H1 (cell line): ENCODE results near the gene DHRS3.

Experiments
- CHD7 ChIP-seq: fragments of 300-600 bp; sonication (generic); IDR thresholded peaks from 2 replicates; pipeline ENCODE4 v1.7.1; 2012; ENCODE audit warnings: low read length, moderate library complexity, mild to moderate bottlenecking, inconsistent platforms; ENCODE audit not compliant: insufficient replicate concordance
- CTCF ChIP-seq, 3 experiments: IDR thresholded peaks; 1 replicate in 2 of 3; 2 replicates in 1 of 3; pipeline versions ENCODE4 v1.5.1 to v1.6.1; 2011; ENCODE audit warnings: low read length in 3 of 3, mild to moderate bottlenecking in 3 of 3, inconsistent platforms in 2 of 3, low read depth in 1 of 3, moderate library complexity in 1 of 3; ENCODE audit not compliant: insufficient read depth in 1 of 3; ENCODE audit errors: control extremely low read depth in 1 of 3
- GTF2F1 ChIP-seq: IDR thresholded peaks from 2 replicates; pipeline ENCODE4 v1.6.1; 2012; ENCODE audit warnings: low read depth, low read length, improper control_type of control experiment, borderline replicate concordance
- HDAC2 ChIP-seq, 2 experiments: fragments of 300-600 bp in 1 of 2; sonication (generic) in 1 of 2; IDR thresholded peaks; 2 replicates each; pipeline ENCODE4 v1.6.1; 2011 to 2012; ENCODE audit warnings: low read depth in 2 of 2, low read length in 2 of 2, mild to moderate bottlenecking in 2 of 2, moderate library complexity in 2 of 2, borderline replicate concordance in 1 of 2, inconsistent platforms in 1 of 2
- JUND ChIP-seq: IDR thresholded peaks from 2 replicates; pipeline ENCODE4 v1.6.1; 2011; ENCODE audit warnings: mild to moderate bottlenecking, improper control_type of control experiment, low read length
- KDM1A ChIP-seq: fragments of 200-600, 300-600 bp; sonication (generic); IDR thresholded peaks from 2 replicates; pipeline ENCODE4 v1.7.1; 2016; ENCODE audit warnings: mild to moderate bottlenecking, low read length, borderline replicate concordance
- MAFK ChIP-seq: IDR thresholded peaks from 2 replicates; pipeline ENCODE4 v1.6.1; 2012; ENCODE audit warnings: low read depth, mild to moderate bottlenecking, improper control_type of control experiment, low read length
- POLR2A ChIP-seq, 2 experiments: IDR thresholded peaks; 1 replicate in 1 of 2; 2 replicates in 1 of 2; pipeline ENCODE4 v1.6.1; 2011; ENCODE audit warnings: low read depth in 2 of 2, low read length in 2 of 2, mild to moderate bottlenecking in 2 of 2; ENCODE audit errors: control extremely low read depth in 1 of 2
- RAD21 ChIP-seq, 2 experiments: IDR thresholded peaks in 1 of 2; conservative IDR thresholded peaks in 1 of 2; 2 replicates each; pipeline ENCODE4 v1.6.1; 2011; ENCODE audit warnings: low read depth in 2 of 2, low read length in 2 of 2, improper control_type of control experiment in 1 of 2, inconsistent platforms in 1 of 2, mild to moderate bottlenecking in 1 of 2, moderate library complexity in 1 of 2
- TBP ChIP-seq: IDR thresholded peaks from 2 replicates; pipeline ENCODE4 v1.6.1; 2011; ENCODE audit warnings: low read depth, low read length, improper control_type of control experiment
- YY1 ChIP-seq: IDR thresholded peaks from 2 replicates; pipeline ENCODE4 v1.6.1; 2011; ENCODE audit warnings: low read depth, mild to moderate bottlenecking, low read length

- TF ChIP-seq KDM1A (no peak), CTCF (IDR thresholded peaks at IDR 0.05; ENCODE audit: control extremely low read depth in 1 of 3, insufficient read depth in 1 of 3, low read depth in 1 of 3, low read length in 3 of 3) (no peak), GTF2F1 (no peak), YY1 (no peak), POLR2A (IDR thresholded peaks at IDR 0.05; ENCODE audit: control extremely low read depth in 1 of 2, low read depth in 2 of 2, low read length in 2 of 2) (no peak), CHD7 (no peak), HDAC2 (IDR thresholded peaks at IDR 0.05; ENCODE audit: borderline replicate concordance in 1 of 2, low read depth in 2 of 2, low read length in 2 of 2) (no peak), JUND (no peak), RAD21 (IDR thresholded peaks at IDR 0.05 in 1 of 2, conservative IDR thresholded peaks at IDR 0.05 in 1 of 2; ENCODE audit: low read depth in 2 of 2, low read length in 2 of 2) (no peak), MAFK (no peak), TBP (no peak)
Observed at GRCh38 chr1:12615159-12615864, 2.7 kb downstream of the DHRS3 start.
